ENCODE measurements around the gene LIN28B. TPM values are rescaled to one million over a fixed set of nuclear protein-coding genes. Genes with fewer than 3 reads are reported as not detected.

LIN28B gene
- total and polyA plus RNA-seq, 7 donors: not detected

- intact Hi-C loops (cut with DNase I): no loop called here
- Histone ChIP-seq H3K27me3 (ENCODE audit: insufficient read depth in 3 of 3, low read length in 2 of 3) (peaks cover 0 to 3% (median 0%) of the 10 kb centered on the region in 3 donors), H3K9me3 (no peaks in the 10 kb centered on the region), H3K4me3 (no peak overlapping the region), H3K27ac (no peak overlapping the region), H3K4me1 (no peaks in the 10 kb centered on the region), H3K36me3 (ENCODE audit: insufficient read depth in 1 of 2, low read depth in 1 of 2) (no peaks in the 10 kb centered on the region)
- ATAC-seq (no peak), DNase-seq (no peak)
- TF ChIP-seq CTCF (IDR thresholded peaks at IDR 0.05): no peak
- 49 to 66% (median 66%) methylated on average over 3 of the region's 3 CpGs for WGBS, 3 donors
Measured at GRCh38 chr6:105051941-105052471, 95.1 kb downstream of the LIN28B start.

- Histone ChIP-seq H3K27ac (no peak overlapping the region), H3K9me3 (no peaks in the 10 kb centered on the region), H3K36me3 (ENCODE audit: insufficient read depth in 1 of 2, low read depth in 1 of 2) (no peaks in the 10 kb centered on the region), H3K27me3 (ENCODE audit: insufficient read depth in 3 of 3, low read length in 2 of 3) (peaks cover 0 to 9% (median 0%) of the 10 kb centered on the region in 3 donors), H3K4me1 (no peaks in the 10 kb centered on the region), H3K4me3 (no peak overlapping the region)
- ATAC-seq: no peak
- intact Hi-C loops (cut with DNase I): no loop called here
- TF ChIP-seq CTCF (IDR thresholded peaks at IDR 0.05): no peak
- WGBS, 3 donors: 87 to 90% (median 88%) methylated on average over 3 of the region's 3 CpGs
- no peak for DNase-seq
Measured at GRCh38 chr6:105056646-105057045, 99.7 kb downstream of the LIN28B start.

GRCh38 chr6:105057160-105057559, 100.3 kb downstream of the LIN28B start:
- ATAC-seq: no peak
- Histone ChIP-seq H3K27ac (no peak overlapping the region), H3K27me3 (ENCODE audit: insufficient read depth in 3 of 3, low read length in 2 of 3) (peaks cover 0 to 9% (median 0%) of the 10 kb centered on the region in 3 donors), H3K9me3 (no peaks in the 10 kb centered on the region), H3K4me3 (no peak overlapping the region), H3K36me3 (ENCODE audit: insufficient read depth in 1 of 2, low read depth in 1 of 2) (no peaks in the 10 kb centered on the region), H3K4me1 (no peaks in the 10 kb centered on the region)
- 84 to 88% (median 86%) methylated on average over 1 of the region's 1 CpG for WGBS, 3 donors
- intact Hi-C loops (cut with DNase I): no loop called here
- TF ChIP-seq CTCF (IDR thresholded peaks at IDR 0.05): no peak
- no peak for DNase-seq

- ATAC-seq (no peak), DNase-seq (no peak)
- no peak for TF ChIP-seq CTCF (IDR thresholded peaks at IDR 0.05)
- intact Hi-C loops (cut with DNase I): no loop called here
- Histone ChIP-seq H3K4me1 (no peaks in the 10 kb centered on the region), H3K27me3 (ENCODE audit: insufficient read depth in 3 of 3, low read length in 2 of 3) (peaks cover 0 to 9% (median 5%) of the 10 kb centered on the region in 3 donors), H3K4me3 (no peak overlapping the region), H3K36me3 (ENCODE audit: insufficient read depth in 1 of 2, low read depth in 1 of 2) (no peaks in the 10 kb centered on the region), H3K9me3 (no peaks in the 10 kb centered on the region), H3K27ac (no peak overlapping the region)
Measured at GRCh38 chr6:105058316-105058715, 101.4 kb downstream of the LIN28B start.

- ATAC-seq: no peak
- H3K27me3 ChIP-seq (ENCODE audit: insufficient read depth in 3 of 3, low read length in 2 of 3): peaks cover 0 to 9% (median 5%) of the 10 kb centered on the region in 3 donors
- no peaks in the 10 kb centered on the region for H3K9me3 ChIP-seq
- H3K27ac ChIP-seq: no peak overlapping the region
- no peak overlapping the region for H3K4me3 ChIP-seq
- H3K36me3 ChIP-seq (ENCODE audit: insufficient read depth in 1 of 2, low read depth in 1 of 2): no peaks in the 10 kb centered on the region
- H3K4me1 ChIP-seq: no peaks in the 10 kb centered on the region
- no peak for DNase-seq
- intact Hi-C loops (cut with DNase I): no loop called here
- no peak for TF ChIP-seq CTCF (IDR thresholded peaks at IDR 0.05)
- 62 to 64% (median 63%) methylated on average over 4 of the region's 4 CpGs for WGBS, 3 donors
Measured at GRCh38 chr6:105058846-105059245, 101.9 kb downstream of the LIN28B start.

All from psoas muscle (tissue), 8 donors.